ENCODE data around the gene CFAP251. TPM values are rescaled to one million over a fixed set of nuclear protein-coding genes. Genes with fewer than 3 reads are reported as not detected.

The CFAP251 gene
- polyA plus RNA-seq, 1 experiment = 1.3 TPM

GRCh38 chr12:121974026-121974985 lies 55.9 kb downstream of the CFAP251 start:
- Histone ChIP-seq H3K27me3 (ENCODE audit: control insufficient read depth, insufficient read depth, low read length) (no peaks in the 10 kb centered on the region; the same call in 1 of the 2 replicates), H3K36me3 (ENCODE audit: control insufficient read depth, insufficient read depth, low read length) (no peaks in the 10 kb centered on the region; the same call in 1 of the 2 replicates), H3K4me3 (ENCODE audit: low read depth, low read length) (no peak overlapping the region)
- no peak for DNase-seq (ENCODE audit: low read depth)
- POLR2A ChIA-PET = no interaction called here
- CTCF ChIA-PET = no interaction called here
- TF ChIP-seq CTCF (IDR thresholded peaks at IDR 0.05; ENCODE audit: insufficient read depth, low read depth, low read length) = no peak

- ChIA-PET POLR2A (no interaction called here), CTCF (no interaction called here)
- H3K36me3 ChIP-seq (ENCODE audit: control insufficient read depth, insufficient read depth, low read length) = no peaks in the 10 kb centered on the region; the same call in 1 of the 2 replicates
- H3K4me3 ChIP-seq (ENCODE audit: low read depth, low read length) = no peak overlapping the region
- no peak for TF ChIP-seq CTCF (IDR thresholded peaks at IDR 0.05; ENCODE audit: insufficient read depth, low read depth, low read length)
- H3K27me3 ChIP-seq (ENCODE audit: control insufficient read depth, insufficient read depth, low read length) = no peaks in the 10 kb centered on the region; the same call in 1 of the 2 replicates
- DNase-seq (ENCODE audit: low read depth) = no peak
Measured at GRCh38 chr12:121975021-121975420, 56.6 kb downstream of the CFAP251 start.

- ChIA-PET CTCF (no interaction called here), POLR2A (no interaction called here)
- TF ChIP-seq CTCF (IDR thresholded peaks at IDR 0.05; ENCODE audit: insufficient read depth, low read depth, low read length) = no peak
- no peak for DNase-seq (ENCODE audit: low read depth)
- H3K27me3 ChIP-seq (ENCODE audit: control insufficient read depth, insufficient read depth, low read length) = no peaks in the 10 kb centered on the region; the same call in 1 of the 2 replicates
- no peaks in the 10 kb centered on the region for H3K36me3 ChIP-seq (ENCODE audit: control insufficient read depth, insufficient read depth, low read length)
- no peak overlapping the region for H3K4me3 ChIP-seq (ENCODE audit: low read depth, low read length)
Measured at GRCh38 chr12:121976950-121977349, 58.6 kb downstream of the CFAP251 start.

- no peak overlapping the region for H3K4me3 ChIP-seq (ENCODE audit: low read depth, low read length)
- no peaks in the 10 kb centered on the region for H3K36me3 ChIP-seq (ENCODE audit: control insufficient read depth, insufficient read depth, low read length)
- ChIA-PET POLR2A (no interaction called here), CTCF (interaction anchor here (1.0 kb wide), 1 partner anchor 19 kb away, joined by 3 read pairs; no protein-coding TSS in a partner anchor)
- no peak for TF ChIP-seq CTCF (IDR thresholded peaks at IDR 0.05; ENCODE audit: insufficient read depth, low read depth, low read length)
- DNase-seq (ENCODE audit: low read depth) = no peak
- H3K27me3 ChIP-seq (ENCODE audit: control insufficient read depth, insufficient read depth, low read length) = no peaks in the 10 kb centered on the region; the same call in 1 of the 2 replicates
Measured at GRCh38 chr12:121980191-121980891, 61.9 kb downstream of the CFAP251 start.

GRCh38 chr12:121980892-121981272 lies 62.5 kb downstream of the CFAP251 start:
- Histone ChIP-seq H3K27me3 (ENCODE audit: control insufficient read depth, insufficient read depth, low read length) (no peaks in the 10 kb centered on the region; the same call in 1 of the 2 replicates), H3K4me3 (ENCODE audit: low read depth, low read length) (no peak overlapping the region), H3K36me3 (ENCODE audit: control insufficient read depth, insufficient read depth, low read length) (no peaks in the 10 kb centered on the region)
- POLR2A ChIA-PET = no interaction called here
- no peak for DNase-seq (ENCODE audit: low read depth)
- TF ChIP-seq CTCF (IDR thresholded peaks at IDR 0.05; ENCODE audit: insufficient read depth, low read depth, low read length) = no peak
- CTCF ChIA-PET = no interaction called here

Data from BJ (cell line).